Hypothalamus (tissue), 51 donors: ENCODE results near the gene COL1A1.

Experiments used
- DNase-seq, 51 donors: peaks; one replicate each; lab custom pipeline; 2025; lab: John Stamatoyannopoulos, UW

Gene COL1A1

GRCh38 chr17:50175035-50175807 lies 26.2 kb downstream of the COL1A1 start:
- no peak for DNase-seq

- DNase-seq: no peak
Measured at GRCh38 chr17:50174444-50174843, 27.0 kb downstream of the COL1A1 start.

- no peak for DNase-seq
Measured at GRCh38 chr17:50173335-50173941, 28.0 kb downstream of the COL1A1 start.

- DNase-seq: no peak
Measured at GRCh38 chr17:50172936-50173334, 28.5 kb downstream of the COL1A1 start.

GRCh38 chr17:50172130-50172529 lies 29.3 kb downstream of the COL1A1 start:
- DNase-seq: no peak

- no peak for DNase-seq
Measured at GRCh38 chr17:50171371-50172071, 29.9 kb downstream of the COL1A1 start.

- DNase-seq: no peak
Measured at GRCh38 chr17:50170662-50171370, 30.6 kb downstream of the COL1A1 start.

GRCh38 chr17:50169881-50170459 lies 31.5 kb downstream of the COL1A1 start:
- DNase-seq: no peak

- DNase-seq: peak in 20 of 51 donors; percentile 8 to 64 (median 24)
Measured at GRCh38 chr17:50169121-50169764, 32.2 kb downstream of the COL1A1 start.

- DNase-seq: no peak
Measured at GRCh38 chr17:50168319-50168718, 33.1 kb downstream of the COL1A1 start.

GRCh38 chr17:50167371-50167770 lies 34.1 kb downstream of the COL1A1 start:
- DNase-seq: no peak

GRCh38 chr17:50166518-50167181 lies 34.8 kb downstream of the COL1A1 start:
- DNase-seq: no peak

- DNase-seq: no peak
Measured at GRCh38 chr17:50165867-50166517, 35.4 kb downstream of the COL1A1 start, which contains the start of gene SGCA. TSS of gene SGCA (plus strand) at chr17:50166005. CDS start at chr17:50166041, 36 bp downstream.

- no peak for DNase-seq
Measured at GRCh38 chr17:50165466-50165865, 36.0 kb downstream of the COL1A1 start.

GRCh38 chr17:50165066-50165465 lies 36.4 kb downstream of the COL1A1 start:
- DNase-seq: peak in 1 of 51 donors; percentile 8

- DNase-seq: no peak
Measured at GRCh38 chr17:50164697-50164988, 36.8 kb downstream of the COL1A1 start.

- no peak for DNase-seq
Measured at GRCh38 chr17:50163843-50164696, 37.4 kb downstream of the COL1A1 start.
